Stomach (tissue), 9 donors: Measurements from ENCODE around the gene SLC32A1. TPM values are rescaled to one million over a fixed set of nuclear protein-coding genes. Genes with fewer than 3 reads are reported as not detected.

Experiments used
- DNase-seq, 2 donors: peaks; one replicate each; pipeline versions ENCODE4 v3.0.0 to v3.0.0-alpha.2; 2013 to 2019
- H3K27ac ChIP-seq, 5 donors: fragments of 200-600 bp in 4 of 5; sonication (generic) in 4 of 5; one replicate each; pipeline ENCODE4 v1.5.1; 2013 to 2019; ENCODE audit warnings: mild to moderate bottlenecking in 1 of 5, moderate library complexity in 1 of 5
- H3K27me3 ChIP-seq, 3 donors: fragments of 200-600 bp; sonication (generic); one replicate each; pipeline ENCODE4 v1.5.1; 2017 to 2019; ENCODE audit warnings: mixed run types in 1 of 3
- H3K36me3 ChIP-seq, 4 donors: fragments of 200-600 bp; sonication (generic); 1 replicate in 3 of 4; 2 replicates in 1 of 4; pipeline ENCODE4 v1.5.1; 2016 to 2019
- H3K4me1 ChIP-seq, 4 donors: fragments of 200-600 bp; sonication (generic); one replicate each; pipeline ENCODE4 v1.5.1; 2016 to 2019
- H3K4me3 ChIP-seq, 4 donors: fragments of 200-600 bp; sonication (generic) in 3 of 4; one replicate each; pipeline ENCODE4 v1.5.1; 2016 to 2019; ENCODE audit warnings: mild to moderate bottlenecking in 1 of 4
- H3K9me3 ChIP-seq, 4 donors: fragments of 200-600 bp; sonication (generic); one replicate each; pipeline ENCODE4 v1.5.1; 2016 to 2019
- CTCF ChIP-seq, 7 experiments: fragments of 450-650 bp in 4 of 7; fragments of 200-600 bp in 3 of 7; sonication (generic) in 3 of 7; IDR thresholded peaks; one replicate each; pipeline ENCODE4 v1.5.1; 2016 to 2019; ENCODE audit warnings: antibody characterized with exemption in 7 of 7, control low read depth in 2 of 7, mild to moderate bottlenecking in 1 of 7
- EP300 ChIP-seq: sonication (generic); formaldehyde crosslinking; IDR thresholded peaks from one replicate; pipeline ENCODE4 v1.6.1; 2017; ENCODE audit warnings: antibody characterized with exemption
- POLR2A ChIP-seq, 4 donors: fragments of 450-650 bp; IDR thresholded peaks; one replicate each; pipeline ENCODE4 v1.6.1; 2016; ENCODE audit warnings: antibody characterized with exemption in 4 of 4, control low read depth in 2 of 4, mild to moderate bottlenecking in 1 of 4, moderate library complexity in 1 of 4
- POLR2AphosphoS5 ChIP-seq, 3 donors: sonication (generic); formaldehyde crosslinking; IDR thresholded peaks; one replicate each; pipeline ENCODE4 v1.6.1; 2016; ENCODE audit warnings: antibody characterized with exemption in 3 of 3
- WGBS, 5 donors: extraction: QIAGEN DNeasy Blood & Tissue Kit in 3 of 5; methylation state at CpG; one replicate each; pipeline versions ENCODE4 v1.1.5 to v1.1.7; 2013 to 2018; 5-methylcytosine and 5-hydroxymethylcytosine counted together
- intact Hi-C: fragments of 100-400 bp; cut with DNase I; formaldehyde crosslinking; loops from one replicate; pipeline ENCODE4 v1.15.1; 2023; ENCODE audit warnings: low total_unique reads
- polyA plus RNA-seq, 3 donors: library from polyadenylated mRNA; stranded (reverse); fragments of 200-250 nt; gene quantifications; one replicate each; pipeline ENCODE4 v1.2.3, GENCODE V29; 2013
- total RNA-seq, 5 donors: library from RNA; depleted of rRNA; stranded (reverse); fragments of >200 nt; gene quantifications; one replicate each; pipeline versions ENCODE4 v1.1.0 to v1.2.3, GENCODE V29; 2014 to 2016
- donor health status: healthy with polysubstance abuse.
- donor health status: Bipolar disorder and iron deficiency.
- donor health status: healthy.

SLC32A1 gene
- total and polyA plus RNA-seq, 8 donors: not detected

- H3K27ac ChIP-seq: peak within 1 kb of the TSS; percentile 87 to 94 (median 90)
- TF ChIP-seq CTCF (IDR thresholded peaks at IDR 0.05) (no peak), POLR2AphosphoS5 (IDR thresholded peaks at IDR 0.05) (peak in 2 of 3 donors; percentile 27 to 57)
- intact Hi-C loops: loop anchor here (5.0 kb wide), 1 partner anchor 101 kb away; no protein-coding TSS in a partner anchor
- H3K4me3 ChIP-seq: peak within 1 kb of the TSS; percentile 81 to 94 (median 92)
- DNase-seq: peak; percentile 95 to 97
- H3K9me3 ChIP-seq: no peaks in the 10 kb centered on the region
- WGBS, 5 donors: 0 to 1% (median 0%) methylated on average over 68 to 84 of the region's 84 CpGs
- H3K4me1 ChIP-seq: peaks cover 0 to 36% (median 20%) of the 10 kb centered on the region in 4 donors
- H3K36me3 ChIP-seq: peaks cover 0 to 22% (median 15%) of the 10 kb centered on the region in 4 donors
- H3K27me3 ChIP-seq: peaks cover 0 to 6% (median 0%) of the 10 kb centered on the region in 3 donors
Measured at GRCh38 chr20:38748097-38748860, 24.0 kb downstream of the SLC32A1 start, which contains the start of gene ACTR5. Gene ACTR5 (plus strand): TSS chr20:38748460. CDS start chr20:38748479, 19 bp downstream.

GRCh38 chr20:38748861-38749149 is 24.5 kb downstream of the SLC32A1 start:
- WGBS, 5 donors: 0 to 2% (median 1%) methylated on average over 9 to 10 of the region's 10 CpGs
- TF ChIP-seq POLR2A (IDR thresholded peaks at IDR 0.05): no peak
- no peak for TF ChIP-seq POLR2AphosphoS5 (IDR thresholded peaks at IDR 0.05)
- TF ChIP-seq CTCF (IDR thresholded peaks at IDR 0.05): no peak
- no peak for TF ChIP-seq EP300
- Histone ChIP-seq H3K27me3 (peaks cover 0 to under 1% (median 0%) of the 10 kb centered on the region in 3 donors), H3K27ac (peak overlapping the region; percentile 87 to 94 (median 90)), H3K4me1 (peaks cover 0 to 36% (median 20%) of the 10 kb centered on the region in 4 donors), H3K4me3 (peak overlapping the region; percentile 81 to 94 (median 92)), H3K9me3 (no peaks in the 10 kb centered on the region), H3K36me3 (peaks cover 0 to 24% (median 19%) of the 10 kb centered on the region in 4 donors)
- peak in 1 of 2 donors; percentile 56 for DNase-seq
- intact Hi-C loops: loop anchor here (5.0 kb wide), 1 partner anchor 102 kb away; no protein-coding TSS in a partner anchor

- H3K4me1 ChIP-seq: peaks cover 0 to 36% (median 20%) of the 10 kb centered on the region in 4 donors
- intact Hi-C loops: no loop called here
- DNase-seq: peak in 1 of 2 donors; percentile 70
- no peak overlapping the region for H3K27ac ChIP-seq
- H3K27me3 ChIP-seq: no peaks in the 10 kb centered on the region
- H3K4me3 ChIP-seq: no peak overlapping the region
- H3K9me3 ChIP-seq: no peaks in the 10 kb centered on the region
- WGBS, 5 donors: 53 to 63% (median 60%) methylated on average over 5 of the region's 5 CpGs
- TF ChIP-seq EP300 (no peak), CTCF (IDR thresholded peaks at IDR 0.05) (peak in 5 of 7 experiments; percentile 36 to 57 (median 54)), POLR2A (IDR thresholded peaks at IDR 0.05) (no peak)
- H3K36me3 ChIP-seq: peaks cover 17 to 51% (median 45%) of the 10 kb centered on the region in 4 donors
Measured at GRCh38 chr20:38751360-38751976, 27.2 kb downstream of the SLC32A1 start.

- Histone ChIP-seq H3K4me3 (no peak overlapping the region), H3K9me3 (no peaks in the 10 kb centered on the region), H3K4me1 (peaks cover 0 to 36% (median 20%) of the 10 kb centered on the region in 4 donors), H3K27me3 (no peaks in the 10 kb centered on the region), H3K27ac (no peak overlapping the region), H3K36me3 (peaks cover 20 to 56% (median 51%) of the 10 kb centered on the region in 4 donors)
- no peak for DNase-seq
- TF ChIP-seq EP300 (no peak), CTCF (IDR thresholded peaks at IDR 0.05) (no peak), POLR2A (IDR thresholded peaks at IDR 0.05) (no peak), POLR2AphosphoS5 (IDR thresholded peaks at IDR 0.05) (no peak)
- 85 to 91% (median 89%) methylated on average over 4 of the region's 4 CpGs for WGBS, 5 donors
- intact Hi-C loops: no loop called here
Measured at GRCh38 chr20:38752029-38752428, 27.7 kb downstream of the SLC32A1 start.
